Activated CD4-positive, alpha-beta T cell treated with anti-CD3 and anti-CD28 coated beads, Interleukin-10, Interleukin-2, amounts not matched to agents 100 ng/mL and 50 ng/mL, durations not matched to agents 16 hours and 8 hours (primary cell): ENCODE results near the gene P2RY4.
"Not testable (repeated sequence)": the region's sequence is repeated elsewhere in the genome, so short reads cannot be mapped to it uniquely, and the experiment has no call there.

Experiments used
- DNase-seq: peaks from one replicate; pipeline ENCODE4 v3.0.0-alpha.2; 2020

P2RY4 gene

DNA sequence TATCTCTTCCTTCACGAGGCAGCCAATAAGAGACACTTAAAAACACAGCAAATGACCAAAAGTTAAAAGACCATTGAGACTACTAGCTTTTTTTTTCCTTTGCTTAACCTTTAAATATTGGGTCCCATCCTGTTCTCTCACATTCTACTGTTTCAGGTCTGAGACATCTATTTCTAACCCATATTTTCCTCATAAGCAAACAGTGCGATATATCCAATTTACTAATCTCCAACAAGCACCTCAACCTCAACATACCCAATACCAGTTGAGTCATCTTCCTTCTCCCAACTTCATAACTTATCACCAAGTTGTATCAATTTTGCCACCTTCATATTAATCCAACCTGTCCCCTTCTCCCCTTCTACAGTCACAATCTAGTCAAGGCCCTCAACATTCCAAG lies 18.5 kb downstream of the P2RY4 start:
- DNase-seq, result no peak

DNA sequence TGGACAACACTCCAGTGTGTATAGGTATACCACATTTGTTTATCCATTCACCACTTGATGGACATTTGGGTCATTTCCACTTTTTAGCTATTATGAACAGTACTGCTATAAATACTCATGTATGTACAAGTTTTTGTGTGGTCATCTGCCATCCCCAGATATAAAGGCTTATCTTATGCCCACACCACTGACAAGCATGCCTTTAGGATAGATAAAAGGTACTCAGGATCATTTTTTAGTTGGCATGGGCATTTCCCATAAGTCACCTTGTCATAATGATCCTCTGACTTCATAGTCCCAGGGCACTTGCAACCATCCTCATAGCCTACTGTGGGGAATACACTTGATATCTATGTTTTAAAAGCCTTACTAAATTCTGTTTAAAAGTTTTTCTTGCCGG lies 19.3 kb downstream of the P2RY4 start:
- no peak for DNase-seq

DNA sequence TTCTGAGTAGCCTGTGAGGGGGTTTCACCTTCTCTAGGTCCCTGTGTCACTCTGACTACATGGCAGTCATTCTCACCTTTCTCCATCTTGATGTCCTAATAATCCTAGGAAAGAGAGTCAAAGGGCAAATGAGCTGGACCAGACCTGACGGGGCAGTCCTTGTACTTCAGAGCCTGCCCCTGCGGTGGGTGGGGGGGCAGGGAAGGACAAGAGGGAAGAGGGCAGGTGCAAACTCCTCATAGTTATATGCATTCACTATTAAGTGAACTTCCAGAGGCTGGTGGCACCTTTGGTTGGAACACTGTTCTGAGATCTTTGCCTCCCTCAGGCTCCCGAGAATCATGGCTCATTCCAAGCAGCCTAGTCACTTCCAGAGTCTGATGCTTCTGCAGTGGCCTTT lies 25.6 kb downstream of the P2RY4 start, which contains the start of gene AWAT1:
TSS of gene AWAT1 (plus strand) at position 301 of the 400 bp plus-strand sequence. CDS start at position 342, 41 bp downstream.
- DNase-seq, result no peak

DNA sequence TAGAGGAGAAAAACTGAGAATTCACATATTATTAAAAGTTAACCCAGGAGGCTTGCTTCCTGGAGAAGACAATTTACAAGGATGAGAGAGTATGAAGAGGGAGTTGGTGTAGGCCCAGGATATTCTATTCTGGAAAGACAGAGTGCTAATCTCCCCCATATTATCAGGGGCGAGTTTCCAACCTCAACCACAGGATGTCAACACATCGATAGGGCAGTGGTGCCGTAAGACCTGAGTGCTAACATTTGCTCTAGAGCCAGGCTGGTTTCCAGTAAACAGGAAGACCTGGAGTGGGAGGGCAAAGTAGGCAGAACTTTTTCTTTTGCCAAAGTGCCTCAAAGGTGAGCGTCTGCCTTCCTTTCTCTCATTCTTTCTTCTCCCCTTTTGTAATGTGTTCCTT lies 28.3 kb downstream of the P2RY4 start:
- no peak for DNase-seq

DNA sequence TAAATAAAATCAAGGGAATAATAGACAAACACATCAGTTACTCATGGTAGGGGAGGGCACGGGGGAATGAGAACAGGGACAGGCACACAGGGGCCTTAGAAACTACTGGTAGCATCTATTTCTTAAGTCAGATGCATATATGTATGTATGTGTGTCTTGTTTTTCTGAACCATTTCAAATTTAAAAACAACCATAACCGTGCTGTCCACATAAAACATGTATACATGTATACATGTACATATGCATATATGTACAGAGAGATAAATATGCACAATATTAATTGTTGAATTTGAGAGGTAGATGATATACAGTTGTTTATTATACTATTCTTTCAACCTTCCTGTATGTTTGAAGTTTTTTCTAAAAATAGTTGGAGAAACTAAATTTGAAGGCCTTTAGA lies 33.3 kb downstream of the P2RY4 start:
- no peak for DNase-seq

DNA sequence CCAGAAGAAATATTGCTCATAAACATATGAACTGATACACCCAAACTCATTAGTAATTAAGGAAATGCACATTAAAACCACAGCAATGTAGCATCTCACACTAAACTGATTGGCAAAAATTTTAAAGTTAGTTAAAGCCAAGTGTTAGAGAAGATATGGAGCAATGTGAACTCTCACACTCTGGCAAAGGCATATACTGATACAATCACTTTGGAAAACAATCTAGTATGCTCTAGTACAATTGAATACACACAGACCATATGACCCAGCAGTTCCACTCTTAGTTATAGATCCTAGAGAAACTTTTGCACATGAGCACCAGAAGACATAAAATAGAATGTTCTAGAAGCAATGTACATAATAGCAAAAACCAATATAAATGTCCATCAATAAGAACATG lies 34.0 kb downstream of the P2RY4 start:
- DNase-seq, result no peak

DNA sequence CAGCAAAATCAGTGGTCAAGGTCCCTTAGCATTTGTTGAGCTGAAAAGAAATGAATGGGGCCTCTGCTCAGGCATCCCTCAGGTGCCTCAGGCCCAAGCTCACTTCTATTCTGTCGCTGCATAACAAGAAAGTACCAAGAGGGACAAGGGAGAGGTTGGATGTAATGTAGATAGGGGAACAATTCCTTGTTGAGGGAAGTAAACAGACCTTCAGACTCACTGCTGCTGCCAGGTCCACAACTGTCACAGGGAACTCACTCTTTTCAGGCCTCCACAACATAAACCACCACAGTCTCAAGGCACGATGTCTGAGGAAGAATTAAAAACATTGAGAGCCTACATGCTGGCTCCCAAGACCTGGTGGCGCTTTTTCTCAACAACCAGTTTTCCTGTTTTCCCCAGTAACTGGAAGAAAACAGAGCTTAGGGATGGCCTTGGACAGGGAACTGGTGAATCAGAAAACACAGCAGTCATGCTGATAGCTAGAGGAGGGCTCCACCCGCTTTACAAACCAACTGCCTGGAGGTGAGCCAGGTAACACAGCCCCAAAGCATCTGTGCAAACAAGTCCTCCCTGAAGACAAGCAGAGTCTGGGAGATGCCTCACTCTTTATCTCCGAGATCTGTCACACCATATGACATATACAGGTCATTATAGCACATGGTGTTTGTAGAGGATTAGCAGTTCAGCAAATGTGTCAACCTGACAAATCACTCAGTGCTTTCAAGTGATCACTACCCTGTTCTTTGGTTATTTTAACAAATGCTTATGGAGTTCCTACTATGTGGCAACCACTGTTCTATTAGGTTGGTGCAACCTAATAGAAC lies 39.9 kb downstream of the P2RY4 start:
- no peak for DNase-seq

DNA sequence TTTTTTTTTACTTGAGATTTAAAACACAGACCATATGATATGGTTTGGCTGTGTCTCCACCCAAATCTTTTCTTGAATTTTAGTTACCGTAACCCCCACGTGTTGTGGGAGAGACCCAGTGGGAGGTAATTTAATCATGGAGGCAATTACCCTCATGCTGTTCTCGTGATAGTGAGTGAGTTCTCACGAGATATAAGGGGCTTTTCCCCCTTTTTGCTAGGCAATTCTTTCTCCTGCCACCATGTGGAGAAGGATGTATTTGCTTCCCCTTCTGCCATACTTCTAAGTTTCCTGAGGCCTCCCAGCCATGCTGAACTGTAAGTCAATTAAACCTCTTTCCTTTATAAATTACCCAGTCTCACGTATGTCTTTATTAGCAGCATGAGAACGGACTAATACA lies 50.4 kb downstream of the P2RY4 start:
- DNase-seq, result not testable (repeated sequence)

DNA sequence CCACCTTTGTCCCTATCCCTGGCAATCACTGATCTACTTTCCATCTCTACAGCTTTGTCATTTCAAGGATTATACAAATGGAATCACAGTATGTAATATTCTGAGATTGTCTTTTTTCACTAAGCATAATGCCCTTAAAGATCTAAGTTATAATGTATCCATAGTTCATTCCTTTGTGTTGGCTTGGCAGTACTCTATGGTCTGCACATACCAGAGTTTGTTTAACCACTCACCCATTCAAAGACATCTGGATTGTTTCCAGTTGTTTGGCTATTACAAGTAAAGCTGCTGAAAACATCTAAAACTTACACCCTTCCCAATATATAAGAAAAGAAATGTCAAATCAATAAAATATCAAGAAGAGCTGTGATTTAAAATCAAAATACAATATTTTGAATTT lies 51.5 kb downstream of the P2RY4 start:
- DNase-seq, result no peak
